ENCODE results near the gene TMEM54.

The TMEM54 gene

GRCh38 chr1:32858136-32858535 lies 43.1 kb downstream of the TMEM54 start (continued):
- TF ChIP-seq, protein P1, sequence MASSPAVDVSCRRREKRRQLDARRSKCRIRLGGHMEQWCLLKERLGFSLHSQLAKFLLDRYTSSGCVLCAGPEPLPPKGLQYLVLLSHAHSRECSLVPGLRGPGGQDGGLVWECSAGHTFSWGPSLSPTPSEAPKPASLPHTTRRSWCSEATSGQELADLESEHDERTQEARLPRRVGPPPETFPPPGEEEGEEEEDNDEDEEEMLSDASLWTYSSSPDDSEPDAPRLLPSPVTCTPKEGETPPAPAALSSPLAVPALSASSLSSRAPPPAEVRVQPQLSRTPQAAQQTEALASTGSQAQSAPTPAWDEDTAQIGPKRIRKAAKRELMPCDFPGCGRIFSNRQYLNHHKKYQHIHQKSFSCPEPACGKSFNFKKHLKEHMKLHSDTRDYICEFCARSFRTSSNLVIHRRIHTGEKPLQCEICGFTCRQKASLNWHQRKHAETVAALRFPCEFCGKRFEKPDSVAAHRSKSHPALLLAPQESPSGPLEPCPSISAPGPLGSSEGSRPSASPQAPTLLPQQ (tag by site-specific recombination; IDR thresholded peaks at IDR 0.05): no peak
- TF ChIP-seq ZNF114 (tag by site-specific recombination; IDR thresholded peaks at IDR 0.05): no peak
- TF ChIP-seq, protein P2, sequence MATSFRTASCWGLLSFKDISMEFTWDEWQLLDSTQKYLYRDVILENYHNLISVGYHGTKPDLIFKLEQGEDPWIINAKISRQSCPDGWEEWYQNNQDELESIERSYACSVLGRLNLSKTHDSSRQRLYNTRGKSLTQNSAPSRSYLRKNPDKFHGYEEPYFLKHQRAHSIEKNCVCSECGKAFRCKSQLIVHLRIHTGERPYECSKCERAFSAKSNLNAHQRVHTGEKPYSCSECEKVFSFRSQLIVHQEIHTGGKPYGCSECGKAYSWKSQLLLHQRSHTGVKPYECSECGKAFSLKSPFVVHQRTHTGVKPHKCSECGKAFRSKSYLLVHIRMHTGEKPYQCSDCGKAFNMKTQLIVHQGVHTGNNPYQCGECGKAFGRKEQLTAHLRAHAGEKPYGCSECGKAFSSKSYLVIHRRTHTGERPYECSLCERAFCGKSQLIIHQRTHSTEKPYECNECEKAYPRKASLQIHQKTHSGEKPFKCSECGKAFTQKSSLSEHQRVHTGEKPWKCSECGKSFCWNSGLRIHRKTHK (tag by site-specific recombination; IDR thresholded peaks at IDR 0.05): no peak
- TF ChIP-seq ZNF830 (tag by site-specific recombination; IDR thresholded peaks at IDR 0.05; ENCODE audit: low read depth): no peak
- TF ChIP-seq IKZF3 (tag by site-specific recombination; IDR thresholded peaks at IDR 0.05): no peak
- TF ChIP-seq ZNF48 (tag by site-specific recombination; IDR thresholded peaks at IDR 0.05): no peak
- no peak for TF ChIP-seq ZNF157 (tag by site-specific recombination; IDR thresholded peaks at IDR 0.05)
- no peak for TF ChIP-seq ZNF76 (tag by site-specific recombination; IDR thresholded peaks at IDR 0.05; ENCODE audit: borderline replicate concordance, low read depth)
- TF ChIP-seq PRDM1 (tag by site-specific recombination; IDR thresholded peaks at IDR 0.05): no peak
- TF ChIP-seq KLF9 (tag by site-specific recombination; IDR thresholded peaks at IDR 0.05; ENCODE audit: low read depth): no peak

GRCh38 chr1:32855861-32856617 lies 45.1 kb downstream of the TMEM54 start:
- Histone ChIP-seq H3K36me3 (ENCODE audit: control insufficient read depth in 2 of 2, insufficient read depth in 1 of 2, low read length in 2 of 2) (peaks cover 30 to 92% of the 10 kb centered on the region in 2 experiments), H3K4me1 (ENCODE audit: control insufficient read depth, insufficient read depth, low read length) (no peaks in the 10 kb centered on the region), H3K4me3 (ENCODE audit: low read depth, low read length) (no peak overlapping the region), H3K27ac (ENCODE audit: extremely low read depth, low read depth, low read length) (no peak overlapping the region), H3K9me3 (ENCODE audit: control insufficient read depth, insufficient read depth, low read depth, low read length) (no peaks in the 10 kb centered on the region)
- CTCF ChIA-PET: interaction anchor here (0.6 kb wide), 1 partner anchor 213 kb away, joined by 4 read pairs; no protein-coding TSS in a partner anchor
- POLR2A ChIA-PET: no interaction called here
- peak; percentile 42; the same call in 1 of the 2 replicates for TF ChIP-seq REST (tag by site-specific recombination; IDR thresholded peaks at IDR 0.05)
- TF ChIP-seq, protein P3, sequence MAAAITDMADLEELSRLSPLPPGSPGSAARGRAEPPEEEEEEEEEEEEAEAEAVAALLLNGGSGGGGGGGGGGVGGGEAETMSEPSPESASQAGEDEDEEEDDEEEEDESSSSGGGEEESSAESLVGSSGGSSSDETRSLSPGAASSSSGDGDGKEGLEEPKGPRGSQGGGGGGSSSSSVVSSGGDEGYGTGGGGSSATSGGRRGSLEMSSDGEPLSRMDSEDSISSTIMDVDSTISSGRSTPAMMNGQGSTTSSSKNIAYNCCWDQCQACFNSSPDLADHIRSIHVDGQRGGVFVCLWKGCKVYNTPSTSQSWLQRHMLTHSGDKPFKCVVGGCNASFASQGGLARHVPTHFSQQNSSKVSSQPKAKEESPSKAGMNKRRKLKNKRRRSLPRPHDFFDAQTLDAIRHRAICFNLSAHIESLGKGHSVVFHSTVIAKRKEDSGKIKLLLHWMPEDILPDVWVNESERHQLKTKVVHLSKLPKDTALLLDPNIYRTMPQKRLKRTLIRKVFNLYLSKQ (tag by site-specific recombination; IDR thresholded peaks at IDR 0.05; ENCODE audit: borderline replicate concordance): no peak

- Histone ChIP-seq H3K9me3 (ENCODE audit: control insufficient read depth, insufficient read depth, low read depth, low read length) (no peaks in the 10 kb centered on the region), H3K4me1 (ENCODE audit: control insufficient read depth, insufficient read depth, low read length) (no peaks in the 10 kb centered on the region), H3K27ac (ENCODE audit: extremely low read depth, low read depth, low read length) (no peak overlapping the region), H3K4me3 (ENCODE audit: low read depth, low read length) (no peak overlapping the region), H3K36me3 (ENCODE audit: control insufficient read depth in 2 of 2, insufficient read depth in 1 of 2, low read length in 2 of 2) (peaks cover 18 to 63% of the 10 kb centered on the region in 2 experiments)
- ChIA-PET CTCF (interaction anchor here (0.6 to 2.3 kb wide), 4 partner anchors 23 to 522 kb away, joined by 3 to 8 read pairs (median 4); no protein-coding TSS in a partner anchor), POLR2A (interaction anchor here (0.6 to 0.7 kb wide), 2 partner anchors 26 to 153 kb away, joined by 3 to 5 read pairs; no protein-coding TSS in a partner anchor)
- TF ChIP-seq, protein P4, sequence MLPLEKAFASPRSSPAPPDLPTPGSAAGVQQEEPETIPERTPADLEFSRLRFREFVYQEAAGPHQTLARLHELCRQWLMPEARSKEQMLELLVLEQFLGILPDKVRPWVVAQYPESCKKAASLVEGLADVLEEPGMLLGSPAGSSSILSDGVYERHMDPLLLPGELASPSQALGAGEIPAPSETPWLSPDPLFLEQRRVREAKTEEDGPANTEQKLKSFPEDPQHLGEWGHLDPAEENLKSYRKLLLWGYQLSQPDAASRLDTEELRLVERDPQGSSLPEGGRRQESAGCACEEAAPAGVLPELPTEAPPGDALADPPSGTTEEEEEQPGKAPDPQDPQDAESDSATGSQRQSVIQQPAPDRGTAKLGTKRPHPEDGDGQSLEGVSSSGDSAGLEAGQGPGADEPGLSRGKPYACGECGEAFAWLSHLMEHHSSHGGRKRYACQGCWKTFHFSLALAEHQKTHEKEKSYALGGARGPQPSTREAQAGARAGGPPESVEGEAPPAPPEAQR (tag by site-specific recombination; IDR thresholded peaks at IDR 0.05): no peak
- no peak for TF ChIP-seq ZNF335 (tag by site-specific recombination; conservative IDR thresholded peaks at IDR 0.05)
- TF ChIP-seq, protein P5, sequence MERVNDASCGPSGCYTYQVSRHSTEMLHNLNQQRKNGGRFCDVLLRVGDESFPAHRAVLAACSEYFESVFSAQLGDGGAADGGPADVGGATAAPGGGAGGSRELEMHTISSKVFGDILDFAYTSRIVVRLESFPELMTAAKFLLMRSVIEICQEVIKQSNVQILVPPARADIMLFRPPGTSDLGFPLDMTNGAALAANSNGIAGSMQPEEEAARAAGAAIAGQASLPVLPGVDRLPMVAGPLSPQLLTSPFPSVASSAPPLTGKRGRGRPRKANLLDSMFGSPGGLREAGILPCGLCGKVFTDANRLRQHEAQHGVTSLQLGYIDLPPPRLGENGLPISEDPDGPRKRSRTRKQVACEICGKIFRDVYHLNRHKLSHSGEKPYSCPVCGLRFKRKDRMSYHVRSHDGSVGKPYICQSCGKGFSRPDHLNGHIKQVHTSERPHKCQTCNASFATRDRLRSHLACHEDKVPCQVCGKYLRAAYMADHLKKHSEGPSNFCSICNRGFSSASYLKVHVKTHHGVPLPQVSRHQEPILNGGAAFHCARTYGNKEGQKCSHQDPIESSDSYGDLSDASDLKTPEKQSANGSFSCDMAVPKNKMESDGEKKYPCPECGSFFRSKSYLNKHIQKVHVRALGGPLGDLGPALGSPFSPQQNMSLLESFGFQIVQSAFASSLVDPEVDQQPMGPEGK (tag by site-specific recombination; IDR thresholded peaks at IDR 0.05): no peak
- no peak for TF ChIP-seq ZNF747 (tag by site-specific recombination; IDR thresholded peaks at IDR 0.05)
- TF ChIP-seq ZNF221 (tag by site-specific recombination; IDR thresholded peaks at IDR 0.05; ENCODE audit: borderline replicate concordance): no peak
- no peak for TF ChIP-seq ZNF768 (tag by site-specific recombination; IDR thresholded peaks at IDR 0.05)
These were observed 52.7 kb downstream of the TMEM54 start for GRCh38 chr1:32848354-32849063.

Data from HEK293 (cell line).